Measurements from ENCODE around the gene PRKCA.

DNA sequence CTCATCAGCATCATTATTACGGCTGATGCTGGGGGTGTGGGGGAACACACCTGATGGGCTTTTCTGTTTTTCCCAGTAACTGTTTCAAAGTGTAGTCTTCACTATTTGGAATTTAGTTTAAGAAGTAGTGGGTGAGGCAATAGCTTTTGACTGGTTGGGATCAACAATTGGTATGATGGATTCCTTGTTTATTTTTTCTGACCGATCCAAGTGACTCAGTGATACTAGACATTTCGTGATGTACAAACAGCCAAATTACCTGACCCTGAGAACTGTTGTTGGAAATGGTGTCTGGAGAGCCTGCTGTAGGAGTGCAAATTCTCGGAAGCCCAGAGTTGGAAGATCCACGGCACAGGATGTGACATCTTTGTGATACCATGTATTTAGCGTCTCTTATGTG, 204.2 kb downstream of the PRKCA start:
- TF ChIP-seq POLR2AphosphoS5 (IDR thresholded peaks at IDR 0.05; ENCODE audit: low read depth) (no peak), GABPA (IDR thresholded peaks at IDR 0.05; ENCODE audit: low read depth) (no peak)
- TF ChIP-seq, protein P1, sequence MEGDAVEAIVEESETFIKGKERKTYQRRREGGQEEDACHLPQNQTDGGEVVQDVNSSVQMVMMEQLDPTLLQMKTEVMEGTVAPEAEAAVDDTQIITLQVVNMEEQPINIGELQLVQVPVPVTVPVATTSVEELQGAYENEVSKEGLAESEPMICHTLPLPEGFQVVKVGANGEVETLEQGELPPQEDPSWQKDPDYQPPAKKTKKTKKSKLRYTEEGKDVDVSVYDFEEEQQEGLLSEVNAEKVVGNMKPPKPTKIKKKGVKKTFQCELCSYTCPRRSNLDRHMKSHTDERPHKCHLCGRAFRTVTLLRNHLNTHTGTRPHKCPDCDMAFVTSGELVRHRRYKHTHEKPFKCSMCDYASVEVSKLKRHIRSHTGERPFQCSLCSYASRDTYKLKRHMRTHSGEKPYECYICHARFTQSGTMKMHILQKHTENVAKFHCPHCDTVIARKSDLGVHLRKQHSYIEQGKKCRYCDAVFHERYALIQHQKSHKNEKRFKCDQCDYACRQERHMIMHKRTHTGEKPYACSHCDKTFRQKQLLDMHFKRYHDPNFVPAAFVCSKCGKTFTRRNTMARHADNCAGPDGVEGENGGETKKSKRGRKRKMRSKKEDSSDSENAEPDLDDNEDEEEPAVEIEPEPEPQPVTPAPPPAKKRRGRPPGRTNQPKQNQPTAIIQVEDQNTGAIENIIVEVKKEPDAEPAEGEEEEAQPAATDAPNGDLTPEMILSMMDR (IDR thresholded peaks at IDR 0.05; ENCODE audit: insufficient read depth, low read length): no peak
- TF ChIP-seq, protein P2, sequence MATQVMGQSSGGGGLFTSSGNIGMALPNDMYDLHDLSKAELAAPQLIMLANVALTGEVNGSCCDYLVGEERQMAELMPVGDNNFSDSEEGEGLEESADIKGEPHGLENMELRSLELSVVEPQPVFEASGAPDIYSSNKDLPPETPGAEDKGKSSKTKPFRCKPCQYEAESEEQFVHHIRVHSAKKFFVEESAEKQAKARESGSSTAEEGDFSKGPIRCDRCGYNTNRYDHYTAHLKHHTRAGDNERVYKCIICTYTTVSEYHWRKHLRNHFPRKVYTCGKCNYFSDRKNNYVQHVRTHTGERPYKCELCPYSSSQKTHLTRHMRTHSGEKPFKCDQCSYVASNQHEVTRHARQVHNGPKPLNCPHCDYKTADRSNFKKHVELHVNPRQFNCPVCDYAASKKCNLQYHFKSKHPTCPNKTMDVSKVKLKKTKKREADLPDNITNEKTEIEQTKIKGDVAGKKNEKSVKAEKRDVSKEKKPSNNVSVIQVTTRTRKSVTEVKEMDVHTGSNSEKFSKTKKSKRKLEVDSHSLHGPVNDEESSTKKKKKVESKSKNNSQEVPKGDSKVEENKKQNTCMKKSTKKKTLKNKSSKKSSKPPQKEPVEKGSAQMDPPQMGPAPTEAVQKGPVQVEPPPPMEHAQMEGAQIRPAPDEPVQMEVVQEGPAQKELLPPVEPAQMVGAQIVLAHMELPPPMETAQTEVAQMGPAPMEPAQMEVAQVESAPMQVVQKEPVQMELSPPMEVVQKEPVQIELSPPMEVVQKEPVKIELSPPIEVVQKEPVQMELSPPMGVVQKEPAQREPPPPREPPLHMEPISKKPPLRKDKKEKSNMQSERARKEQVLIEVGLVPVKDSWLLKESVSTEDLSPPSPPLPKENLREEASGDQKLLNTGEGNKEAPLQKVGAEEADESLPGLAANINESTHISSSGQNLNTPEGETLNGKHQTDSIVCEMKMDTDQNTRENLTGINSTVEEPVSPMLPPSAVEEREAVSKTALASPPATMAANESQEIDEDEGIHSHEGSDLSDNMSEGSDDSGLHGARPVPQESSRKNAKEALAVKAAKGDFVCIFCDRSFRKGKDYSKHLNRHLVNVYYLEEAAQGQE (IDR thresholded peaks at IDR 0.05; ENCODE audit: insufficient replicate concordance, low read depth): no peak

All from HL-60 (cell line).